GM19328 (cell line): ENCODE measurements around the gene UBAC1.
"Not testable (repeated sequence)": the region's sequence is repeated elsewhere in the genome, so short reads cannot be mapped to it uniquely, and the experiment has no call there.

Experiments used
- ATAC-seq: cut with Tn5 transposase; IDR thresholded peaks from one replicate; pipeline ENCODE4 v1.9.1; 2021; ENCODE audit warnings: mild to moderate bottlenecking, moderate library complexity; ENCODE audit not compliant: unreplicated experiment

UBAC1 gene

DNA sequence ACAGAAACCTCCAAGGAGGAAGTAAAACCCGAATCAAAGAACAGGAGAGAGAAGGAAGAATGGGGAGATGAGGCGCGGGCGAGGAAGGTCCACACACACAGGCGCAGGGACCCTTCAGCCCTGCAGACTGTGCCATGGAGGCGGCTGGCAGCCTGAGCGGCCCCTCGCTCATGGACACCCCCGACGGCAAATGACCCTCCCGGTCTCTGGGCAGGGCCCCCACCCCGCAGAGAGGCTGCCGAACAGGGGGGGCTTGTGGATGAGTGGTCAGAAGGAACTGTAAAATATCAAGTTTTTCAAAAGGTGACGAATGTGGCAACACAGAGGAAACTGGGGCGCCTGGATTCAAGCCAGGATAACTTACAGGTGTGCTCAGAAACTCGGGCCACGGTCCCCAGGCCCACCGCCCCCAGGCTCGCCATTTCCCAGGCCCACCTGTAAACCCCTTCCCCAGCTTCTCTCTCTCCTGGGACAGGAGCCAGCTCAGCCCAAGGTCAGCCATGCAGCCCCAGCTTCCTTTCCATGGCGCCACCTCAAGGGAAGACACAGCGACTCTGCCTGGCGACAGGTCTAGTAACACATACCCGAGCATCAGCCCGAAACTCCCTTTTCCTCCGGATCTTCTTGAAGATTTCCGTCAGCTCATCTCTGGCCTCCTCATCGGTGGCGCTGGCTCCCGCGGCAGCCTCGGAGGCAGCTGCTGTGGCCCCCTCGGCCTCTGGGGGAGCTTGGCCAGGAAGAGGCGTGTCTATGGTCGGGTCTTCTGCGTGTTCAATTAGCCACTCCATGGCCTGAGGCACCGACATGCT, 16.5 kb downstream of the UBAC1 start:
- ATAC-seq: no peak

GRCh38 chr9:135943604-135944003, 17.6 kb downstream of the UBAC1 start:
- not testable (repeated sequence) for ATAC-seq

GRCh38 chr9:135941288-135941995, 19.7 kb downstream of the UBAC1 start:
- ATAC-seq: no peak

DNA sequence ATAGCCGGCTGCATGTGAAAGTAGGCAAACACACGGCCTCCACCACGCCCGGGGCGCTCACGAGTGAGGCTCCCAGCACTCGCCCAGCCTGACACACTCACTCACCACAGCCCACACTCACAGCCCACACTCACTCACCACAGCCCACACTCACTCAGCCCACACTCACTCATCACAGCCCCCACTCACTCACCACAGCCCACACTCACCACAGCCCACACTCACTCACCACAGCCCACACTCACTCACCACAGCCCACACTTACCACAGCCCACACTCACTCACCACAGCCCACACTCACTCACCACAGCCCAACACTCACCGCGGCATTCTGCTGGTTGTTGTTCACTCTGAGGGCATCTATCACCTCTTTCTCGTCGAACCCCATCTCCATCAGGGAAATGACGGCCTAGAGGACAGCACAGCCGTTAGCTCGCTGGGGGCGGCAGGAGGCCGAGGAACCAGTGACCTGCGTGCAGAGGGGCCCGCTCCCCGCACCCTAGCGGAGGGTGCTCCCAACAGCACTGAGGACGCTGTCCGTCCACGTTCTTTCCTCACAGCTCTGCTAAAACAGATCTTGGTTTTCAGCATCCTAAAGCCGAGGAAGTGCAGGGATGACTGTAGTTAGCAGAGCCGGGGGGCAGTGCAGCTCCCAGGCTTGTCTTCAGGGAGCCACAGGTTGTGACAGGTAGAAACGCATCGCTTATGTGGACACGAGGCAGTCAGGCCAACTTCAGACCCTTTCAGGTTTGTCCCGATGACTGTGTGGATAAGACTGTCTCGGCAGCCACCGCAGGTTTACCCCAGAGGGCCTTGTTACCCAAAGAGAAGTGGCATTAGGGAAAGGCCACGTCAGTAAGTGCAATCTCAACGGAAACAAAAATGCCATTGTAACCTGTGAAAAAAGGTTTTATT, 21.6 kb downstream of the UBAC1 start:
- ATAC-seq: no peak

DNA sequence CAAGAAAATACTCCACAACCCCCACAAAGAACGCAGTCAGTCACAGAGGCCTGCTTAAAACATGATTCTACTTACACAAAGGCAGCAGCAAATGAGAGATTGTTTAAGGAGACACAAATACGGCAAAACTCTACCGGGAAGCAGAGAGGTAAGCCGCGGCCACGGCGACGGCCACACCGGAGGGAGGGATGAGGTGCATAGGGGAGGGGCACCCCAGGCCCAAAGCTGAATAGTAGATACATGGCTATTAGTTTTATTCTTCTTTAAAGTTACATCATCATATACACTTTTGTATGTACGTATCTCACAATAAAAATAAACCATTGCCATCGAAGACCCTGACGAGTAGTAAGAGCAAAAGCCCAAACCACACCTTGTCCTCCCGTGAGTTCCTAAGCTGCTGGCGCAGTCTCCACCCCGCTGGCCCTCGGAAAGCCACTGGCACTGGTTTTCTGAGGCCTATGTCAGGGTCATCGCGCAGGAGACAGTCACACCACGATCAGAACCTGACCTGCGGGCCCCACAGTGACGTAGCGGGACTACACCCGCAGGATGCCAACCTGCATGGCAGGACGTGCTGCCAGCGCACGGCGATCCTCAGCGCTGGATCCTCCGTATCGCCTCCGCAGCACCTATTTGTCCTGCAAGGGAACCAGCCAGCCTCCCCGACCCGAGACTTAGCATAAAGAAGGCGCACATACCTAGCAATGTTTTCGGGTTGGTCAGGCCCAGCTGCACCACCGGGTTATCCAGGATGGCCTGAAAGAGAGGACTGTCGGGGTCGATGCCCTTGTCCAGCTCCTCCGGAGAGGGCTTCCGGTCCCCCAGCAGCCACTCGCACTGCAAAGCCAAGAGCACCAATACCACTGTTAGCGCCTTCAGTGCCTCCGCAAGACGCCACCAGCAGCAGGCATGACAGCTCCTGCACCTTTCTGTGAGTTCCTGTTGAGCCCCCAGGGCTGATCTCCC, 23.4 kb downstream of the UBAC1 start:
- ATAC-seq: no peak

GRCh38 chr9:135933114-135933513, 28.1 kb downstream of the UBAC1 start:
- ATAC-seq: no peak

DNA sequence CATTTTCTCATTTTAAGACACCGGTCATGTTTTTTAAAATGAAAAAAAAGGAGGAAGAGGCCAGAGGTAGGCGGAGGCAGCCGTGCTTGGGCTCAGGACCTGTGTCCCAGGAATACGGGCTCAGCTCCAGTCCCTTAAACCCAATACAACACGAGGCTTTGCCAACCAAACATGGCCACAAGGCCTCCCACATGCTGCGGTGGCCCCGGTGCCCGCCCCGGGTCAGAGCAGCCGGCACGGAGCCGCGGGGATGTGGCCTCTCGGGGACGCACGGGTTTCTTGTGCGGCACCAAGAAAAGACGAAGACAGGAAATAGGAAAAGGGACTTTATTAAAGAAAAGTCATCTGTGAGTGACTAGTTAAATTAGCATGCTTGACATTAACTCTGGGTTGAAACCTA, 28.5 kb downstream of the UBAC1 start:
- ATAC-seq: no peak

GRCh38 chr9:135931349-135931820, 29.8 kb downstream of the UBAC1 start:
- no peak for ATAC-seq

DNA sequence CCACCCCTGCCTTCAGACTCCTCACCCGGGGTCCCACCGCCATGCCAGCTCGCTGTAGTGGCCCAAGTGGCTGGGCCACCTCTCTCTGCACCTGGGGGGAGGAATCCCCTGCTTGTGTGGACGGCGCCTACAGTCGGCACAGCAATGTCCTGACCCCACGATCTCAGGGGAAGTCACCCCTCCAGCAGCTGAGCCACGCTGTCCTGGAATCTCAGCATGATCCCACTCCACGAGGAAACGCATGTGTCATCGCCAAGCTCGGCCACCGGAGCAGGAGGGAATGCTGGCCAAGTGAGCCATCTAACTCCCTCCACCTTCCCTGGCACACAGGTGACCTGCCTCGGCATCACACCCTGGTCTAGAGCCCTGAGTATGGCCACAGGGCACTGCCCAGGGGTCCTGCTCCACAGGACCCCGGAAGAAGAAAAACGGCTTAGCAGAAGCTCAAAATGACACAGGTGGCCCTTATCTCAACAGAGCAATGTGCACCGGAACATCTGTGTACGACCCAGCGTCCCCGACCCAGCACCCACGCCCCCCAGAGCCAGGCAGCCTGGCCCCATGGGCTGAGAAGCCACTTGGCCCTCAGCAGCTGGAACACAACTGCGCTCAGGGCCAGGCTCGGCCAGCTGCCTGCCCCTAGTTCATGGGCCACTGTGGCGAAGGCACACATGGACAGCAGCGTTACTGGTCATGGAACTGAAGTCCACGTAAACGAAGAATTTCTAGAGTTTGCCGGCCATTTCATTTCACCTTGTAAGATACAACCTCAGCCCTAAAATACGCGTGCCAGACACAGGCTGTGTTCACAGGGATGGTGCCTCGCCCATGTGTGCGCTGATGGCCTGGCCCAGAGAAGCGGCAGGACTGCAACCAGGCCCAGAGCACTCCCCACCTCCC, 30.5 kb downstream of the UBAC1 start:
- no peak for ATAC-seq

GRCh38 chr9:135929656-135930445, 31.3 kb downstream of the UBAC1 start:
- ATAC-seq: no peak

DNA sequence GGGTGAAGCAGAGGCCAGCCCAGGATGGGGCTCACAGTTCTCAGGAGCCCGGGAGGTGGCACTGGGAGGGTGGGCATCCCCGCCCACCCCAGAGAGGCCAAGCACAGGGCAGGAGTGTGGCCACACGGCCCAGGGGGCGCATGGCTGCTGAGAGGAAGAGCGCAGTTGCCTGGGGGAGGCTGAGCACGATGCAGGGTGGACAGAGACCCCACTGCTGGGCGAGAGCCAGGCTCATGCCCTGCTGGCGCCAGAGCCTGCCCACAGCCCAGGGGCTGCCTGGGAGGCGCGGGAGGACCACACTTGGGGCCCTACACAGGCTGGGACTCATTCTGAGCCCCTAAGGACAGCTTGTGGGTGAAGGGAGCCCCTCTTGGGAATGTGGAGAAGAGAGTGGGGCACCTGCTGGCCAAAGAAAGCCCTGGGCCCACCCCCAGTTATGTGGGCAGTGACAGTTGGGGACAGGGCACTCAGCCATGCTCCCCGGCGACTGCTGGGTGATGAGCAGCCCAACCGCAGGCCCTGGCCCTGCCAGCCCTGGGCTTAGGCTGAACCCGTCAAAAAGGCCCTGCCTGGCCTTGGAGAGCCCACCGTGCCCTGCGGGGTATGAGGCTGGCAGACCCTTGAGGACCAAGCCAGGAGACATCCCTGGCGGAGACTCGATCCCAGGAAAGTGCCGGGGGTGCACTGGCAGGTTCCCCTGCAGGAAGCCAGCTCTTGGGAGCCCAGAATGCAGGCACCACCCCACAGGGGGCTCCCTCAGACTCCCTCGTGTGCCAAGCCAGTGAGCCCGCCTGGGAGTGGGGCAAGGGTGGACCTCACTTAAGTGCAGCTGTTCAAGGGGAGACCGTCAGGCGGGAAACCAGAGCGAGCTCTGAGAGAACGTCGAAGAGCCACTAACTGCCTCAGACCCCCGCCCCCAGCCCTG, 32.2 kb downstream of the UBAC1 start:
- ATAC-seq: no peak

- ATAC-seq: no peak
These were observed 33.0 kb downstream of the UBAC1 start for GRCh38 chr9:135928074-135928730.

DNA sequence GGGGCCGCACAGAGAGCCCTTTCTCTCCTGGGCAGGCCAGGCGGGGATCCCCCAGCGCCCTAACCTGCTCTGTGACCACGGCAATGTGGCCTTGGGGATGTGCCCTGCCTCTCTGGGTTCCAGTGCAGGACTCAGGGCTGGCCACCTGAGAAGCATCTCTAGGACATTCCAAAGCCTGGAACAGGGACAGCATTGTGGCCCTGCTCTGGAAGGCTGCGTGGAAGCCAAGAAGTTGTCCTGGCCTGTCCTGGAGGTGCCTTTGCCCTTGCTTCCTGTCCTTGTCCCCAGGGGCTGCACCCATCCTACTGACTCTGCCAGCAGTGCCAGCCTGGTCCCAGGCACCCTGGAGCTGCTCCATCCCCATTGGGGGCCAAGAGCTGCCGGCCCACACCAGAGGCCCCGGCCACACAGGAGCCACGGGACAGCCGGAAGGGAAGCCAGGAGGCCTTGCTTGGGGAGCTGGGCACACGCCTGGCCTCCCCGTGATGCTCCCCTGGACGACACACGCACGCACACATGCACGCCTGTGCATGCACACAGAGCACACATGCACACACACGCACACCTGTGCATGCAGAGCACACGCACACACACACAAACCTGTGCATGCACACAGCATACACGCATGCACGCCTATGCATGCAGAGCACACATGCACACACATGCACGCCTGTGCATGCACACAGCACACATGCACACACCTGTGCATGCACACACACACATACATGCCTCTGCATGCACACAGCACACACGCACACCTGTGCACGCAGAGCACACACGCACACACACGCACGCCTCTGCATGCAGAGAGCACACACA, 33.8 kb downstream of the UBAC1 start:
- no peak for ATAC-seq

DNA sequence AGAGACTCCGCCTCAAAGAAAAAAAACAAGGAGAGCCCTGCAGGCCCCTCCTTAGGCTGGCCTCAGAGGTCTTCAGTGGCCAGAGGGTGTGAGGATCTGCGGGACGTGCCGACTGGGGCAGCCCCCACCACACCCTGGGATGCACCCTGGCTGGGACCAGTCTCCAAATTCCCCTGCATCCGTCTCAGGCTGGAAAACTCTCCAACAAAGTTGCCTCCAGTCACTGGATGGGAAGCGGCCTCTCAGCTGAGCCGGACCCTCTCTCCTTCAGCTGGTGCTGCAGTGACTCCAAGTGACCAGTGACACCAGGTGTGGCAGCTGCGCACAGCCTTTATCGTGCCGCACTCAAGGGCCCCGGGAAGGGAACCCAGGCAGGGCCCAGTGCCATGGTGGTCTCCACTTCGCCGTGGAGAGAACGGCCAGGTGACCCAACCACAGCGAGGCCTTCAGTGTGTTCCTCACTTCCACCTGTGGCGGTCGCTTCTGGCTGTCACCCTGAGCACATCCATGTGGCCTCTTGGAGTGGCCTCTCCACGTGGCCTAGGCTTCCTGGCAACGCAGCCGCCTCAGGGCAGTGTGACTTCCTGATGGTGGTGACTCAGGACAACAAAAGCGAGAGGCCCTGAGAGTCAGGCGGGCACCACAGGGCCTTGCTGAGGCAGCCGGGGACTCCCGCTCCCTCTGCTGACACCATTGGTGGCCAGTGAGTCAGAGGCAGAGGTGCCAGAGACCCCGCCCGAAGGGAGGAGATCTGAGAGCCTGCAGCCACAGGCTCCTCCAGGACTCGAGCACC, 34.6 kb downstream of the UBAC1 start:
- no peak for ATAC-seq
